GM23248 (cell line): ENCODE results near the gene PCSK2.

Source experiments
- EZH2 ChIP-seq: fragments of 200-600 bp; sonication (generic); IDR thresholded peaks from 2 replicates; pipeline ENCODE4 v1.6.1; 2018; ENCODE audit warnings: antibody characterized with exemption, mild to moderate bottlenecking; ENCODE audit not compliant: insufficient read depth, poor library complexity, severe bottlenecking
- EZH2phosphoT487 ChIP-seq: fragments of 200-600 bp; sonication (generic); IDR thresholded peaks from 2 replicates; pipeline ENCODE4 v1.6.1; 2018; ENCODE audit warnings: antibody characterized with exemption, moderate library complexity, mild to moderate bottlenecking, low read depth; ENCODE audit not compliant: insufficient read depth

DNA sequence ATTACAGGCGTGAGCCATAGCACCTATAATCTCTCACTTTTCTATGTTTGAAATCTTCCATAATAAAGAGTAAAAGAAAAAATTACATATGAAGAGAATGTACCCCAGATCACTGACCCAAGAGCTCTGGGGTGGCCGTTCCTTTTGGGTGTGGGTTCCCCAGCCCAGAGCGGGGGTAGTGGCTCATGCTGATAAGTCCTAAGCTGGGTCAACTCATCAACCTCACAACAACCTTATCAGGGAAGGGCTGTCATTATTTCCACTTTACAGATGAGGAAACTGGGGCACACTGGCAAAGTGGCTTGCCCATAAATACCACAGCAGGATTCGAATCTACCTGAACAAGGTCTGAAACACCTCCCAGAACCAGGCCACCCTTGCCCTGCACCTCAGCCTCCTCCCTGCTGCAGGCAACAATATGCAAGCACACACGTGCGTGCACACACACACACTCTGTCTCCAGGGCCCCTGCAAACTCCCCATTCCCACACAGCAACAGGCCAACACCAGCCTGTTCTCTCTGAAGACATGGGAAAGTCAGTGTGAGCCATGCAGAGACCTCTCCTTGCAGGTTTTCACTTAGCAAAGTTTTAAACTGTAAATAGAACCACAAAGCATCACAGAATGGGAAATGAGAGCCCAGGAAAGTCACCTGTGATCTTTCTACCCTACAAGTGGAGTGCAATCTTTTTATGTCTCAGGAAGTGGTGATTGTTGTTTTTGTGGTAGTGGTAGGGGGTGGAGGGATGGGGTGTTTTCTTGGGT, 276.6 kb downstream of the PCSK2 start:
- no peak for TF ChIP-seq EZH2
- no peak for TF ChIP-seq EZH2phosphoT487
